NCI-H146 (cell line): ENCODE measurements around the gene PCSK6.

Experiments used
- DNase-seq: peaks from one replicate; lab custom pipeline; 2025; lab: John Stamatoyannopoulos, UW

The PCSK6 gene

DNA sequence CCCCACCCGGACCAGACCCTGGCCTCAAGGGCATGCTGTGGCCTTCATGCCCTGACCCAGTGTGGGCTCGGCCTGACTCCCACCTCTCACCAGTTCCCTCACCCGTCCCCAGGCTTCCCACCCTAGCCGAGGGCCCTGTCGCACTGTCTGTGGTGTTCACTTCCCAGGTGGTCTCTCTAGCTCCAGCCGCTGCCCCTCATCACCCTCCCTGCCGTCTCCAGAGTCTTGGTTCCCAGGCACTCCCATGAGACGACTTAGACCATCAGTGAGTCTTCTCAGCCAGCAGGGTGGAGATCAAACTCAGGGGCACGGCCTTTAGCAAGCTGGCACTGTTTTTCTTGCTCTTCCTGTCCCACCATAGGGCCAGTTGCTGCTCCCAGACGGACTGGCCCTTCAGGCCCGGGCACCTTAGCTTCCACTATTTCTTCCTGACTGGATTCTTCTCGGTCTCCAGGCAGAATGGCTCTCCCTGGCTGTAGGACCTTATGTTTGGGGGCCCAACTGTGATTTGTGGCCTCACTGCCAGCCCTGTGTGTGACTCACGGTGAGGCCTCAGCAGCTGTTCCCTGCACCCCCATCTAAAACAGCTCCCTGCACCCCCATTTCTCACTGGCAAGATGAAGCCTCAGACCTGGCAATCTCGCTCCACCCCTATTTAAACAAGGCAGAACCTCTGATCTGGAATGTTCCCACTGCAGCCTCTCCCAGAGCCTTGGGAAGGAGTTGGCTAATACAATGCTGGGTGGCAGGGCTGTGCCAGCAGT, 9.4 kb upstream of the PCSK6 start:
- no peak for DNase-seq

DNA sequence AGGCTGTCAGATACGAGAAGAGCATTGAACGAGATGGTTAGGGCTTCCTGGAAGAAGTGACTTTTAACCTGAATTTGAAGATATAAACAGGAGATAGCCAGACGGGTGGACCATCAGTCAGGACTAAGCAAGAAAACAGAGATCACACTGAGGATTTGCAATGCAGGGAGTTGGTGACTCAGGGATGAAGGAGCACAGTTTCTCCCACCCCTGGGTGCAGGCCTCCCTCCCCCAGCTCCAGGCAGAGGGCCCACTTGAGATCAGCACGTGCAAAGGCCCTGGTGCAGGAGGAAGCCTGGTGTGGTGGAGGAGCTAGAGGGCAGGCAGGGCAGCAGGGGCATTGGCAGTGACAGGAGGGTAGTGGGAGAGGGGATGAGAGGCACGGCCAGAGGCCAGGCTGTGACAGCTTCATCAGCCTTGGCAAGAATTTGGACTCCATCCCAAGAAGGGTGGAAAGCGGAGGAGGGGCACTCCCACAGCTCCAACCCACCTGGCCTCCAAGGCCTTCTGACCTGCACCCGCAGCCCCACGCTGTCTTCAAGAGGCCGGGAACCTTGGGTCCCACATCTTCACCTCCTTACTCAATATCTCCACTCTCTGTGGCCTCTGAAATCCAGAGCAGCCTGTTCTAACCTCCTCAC, 8.7 kb upstream of the PCSK6 start:
- no peak for DNase-seq

DNA sequence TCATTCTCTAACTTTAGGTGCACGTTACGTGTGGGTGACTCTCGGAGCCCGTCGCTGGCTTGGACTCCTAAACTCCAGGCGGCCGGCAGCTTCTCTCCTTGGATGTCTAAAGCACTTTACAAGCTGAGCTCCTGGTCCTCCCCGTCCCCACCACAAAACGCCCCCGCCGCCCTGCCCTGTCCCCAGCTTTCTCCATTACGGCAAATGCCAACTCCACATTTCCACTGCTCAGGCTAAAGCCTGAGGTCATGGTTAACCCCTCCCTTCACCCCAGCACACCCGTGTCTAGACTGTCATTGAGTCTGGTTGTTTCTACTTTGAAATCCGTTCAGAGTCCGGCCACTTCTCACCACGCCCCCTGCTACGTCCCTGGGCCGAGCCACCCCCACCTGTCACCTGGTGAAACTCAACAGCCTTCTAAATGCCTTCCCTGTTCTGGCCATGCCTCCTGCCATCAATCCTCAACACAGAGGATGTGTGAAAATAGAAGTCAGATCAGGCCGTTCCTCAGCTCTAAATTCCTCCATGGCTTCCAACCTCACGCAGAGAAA, 8.1 kb upstream of the PCSK6 start:
- no peak for DNase-seq

DNA sequence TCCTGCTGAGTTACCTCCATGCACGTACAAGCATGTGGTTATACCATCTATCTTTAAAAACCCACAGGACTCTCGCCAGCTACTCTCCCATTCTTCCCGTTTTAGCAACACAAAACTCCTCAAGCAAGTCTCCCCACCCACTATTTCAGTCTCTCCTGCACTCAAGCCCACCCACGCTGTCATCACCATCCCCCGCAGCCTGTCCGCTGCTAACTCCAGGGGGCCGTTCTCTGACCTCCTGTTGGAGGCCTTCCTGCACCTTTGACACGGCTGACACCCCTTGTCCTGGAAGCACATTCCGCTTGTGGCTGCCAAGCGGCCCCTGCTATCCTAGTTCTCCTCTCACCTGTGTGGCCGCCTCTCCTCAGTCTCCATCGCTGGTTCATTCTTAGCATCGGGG, 7.5 kb upstream of the PCSK6 start:
- DNase-seq = no peak

DNA sequence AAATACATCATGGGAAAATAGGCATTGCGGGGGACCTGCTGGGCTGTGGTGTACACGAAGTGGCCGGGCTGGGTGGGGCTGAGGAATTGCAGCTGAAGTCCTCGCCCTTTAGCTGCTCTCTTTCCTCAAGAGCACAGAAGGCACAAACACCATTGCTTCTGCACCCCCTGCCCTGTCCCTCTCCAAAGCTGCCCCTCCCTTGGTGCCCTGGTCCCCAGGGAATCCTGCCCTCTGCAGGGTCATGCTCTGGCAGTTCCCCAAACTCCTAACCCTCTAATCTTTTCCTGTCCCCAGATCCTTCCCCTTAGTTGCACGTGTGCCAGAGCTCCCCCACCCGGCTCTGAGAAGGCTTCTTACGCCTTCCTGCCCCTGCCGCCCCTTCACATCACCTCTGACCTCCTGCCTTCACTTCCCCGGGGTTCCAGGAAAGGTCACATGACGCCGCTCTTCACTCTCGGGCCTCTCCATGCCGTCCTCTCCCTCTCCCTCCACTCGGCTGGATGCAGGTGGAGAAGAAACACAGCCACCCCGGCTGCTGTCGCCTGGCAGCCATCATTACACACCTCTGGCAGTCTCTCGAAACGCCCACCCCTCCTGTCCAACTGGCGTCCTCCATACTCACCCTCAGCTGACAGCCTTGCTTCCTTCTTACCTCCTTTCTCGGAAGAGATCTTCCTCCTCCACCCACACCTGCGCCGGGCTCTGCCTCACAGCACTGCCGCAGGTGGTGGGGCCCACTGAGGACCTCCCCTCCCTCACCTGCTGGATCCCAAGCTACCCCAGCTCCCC, 6.9 kb upstream of the PCSK6 start:
- DNase-seq = no peak

DNA sequence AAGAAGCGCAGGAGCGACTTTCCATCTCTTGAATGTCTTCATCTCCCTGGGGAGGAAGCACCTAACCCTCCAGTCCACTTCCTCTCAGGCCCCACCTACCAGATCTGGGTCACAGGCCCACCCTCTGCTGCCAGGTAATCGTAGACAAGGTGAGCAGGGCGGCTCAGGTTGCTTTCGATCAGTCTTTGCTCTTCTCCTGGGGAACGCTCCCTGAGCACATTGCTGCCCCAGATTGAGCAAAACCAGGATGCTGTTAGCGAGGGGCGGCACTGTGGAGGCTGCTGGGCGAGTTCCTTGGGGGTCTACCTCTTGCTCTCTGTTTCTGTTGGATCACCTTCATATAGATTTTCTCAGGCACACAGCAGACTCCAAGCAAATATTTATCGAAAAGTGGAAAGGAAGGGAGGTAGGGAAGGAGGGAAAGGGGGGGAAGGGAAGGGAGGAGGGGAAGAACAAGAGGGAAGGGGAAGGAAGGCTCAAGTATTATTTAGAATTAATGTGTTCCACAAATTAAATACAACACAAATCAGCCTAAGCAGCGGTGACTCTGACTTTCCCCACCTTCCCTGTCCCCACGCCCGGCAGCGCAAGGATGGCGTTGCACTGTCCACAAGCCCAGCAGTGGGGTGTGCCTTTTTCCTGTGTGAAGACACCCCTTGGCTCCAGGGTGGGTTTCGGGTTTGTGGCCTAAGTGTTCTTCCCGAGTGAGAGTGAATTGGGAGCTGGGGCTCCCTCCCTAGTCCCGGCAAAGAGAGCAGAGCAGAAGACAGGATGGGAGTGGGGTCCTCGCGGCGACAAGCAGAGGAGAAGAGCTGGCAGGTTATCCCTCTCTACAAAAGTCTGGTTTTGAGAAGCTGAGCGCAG, 6.1 kb upstream of the PCSK6 start:
- DNase-seq = no peak

DNA sequence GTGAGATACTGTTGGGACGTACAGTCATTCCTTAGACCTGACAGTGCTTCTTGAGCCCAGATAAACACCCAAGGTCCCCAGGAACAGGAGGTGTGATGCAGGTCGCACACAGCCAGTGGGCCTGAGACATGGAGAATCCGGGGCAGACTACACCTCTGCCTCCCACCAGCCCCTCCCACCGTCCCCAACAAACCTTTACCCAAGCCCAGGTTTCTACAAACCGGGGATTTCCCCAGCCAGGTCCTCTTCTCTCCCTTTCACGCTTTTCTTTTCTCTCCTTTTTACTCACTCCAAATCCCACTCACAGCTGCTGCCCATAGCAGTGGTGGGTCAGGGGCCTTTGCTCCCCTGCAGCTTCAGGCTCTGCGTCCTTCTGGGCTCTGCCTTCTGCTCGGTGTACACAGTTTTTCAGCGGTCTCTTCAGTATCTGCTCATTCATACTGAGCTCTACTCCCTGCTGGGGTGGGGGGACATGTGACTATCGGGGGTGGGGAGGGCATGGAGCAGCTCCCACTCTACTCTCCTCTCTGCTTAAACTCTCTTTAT, 4.8 kb upstream of the PCSK6 start:
- no peak for DNase-seq

DNA sequence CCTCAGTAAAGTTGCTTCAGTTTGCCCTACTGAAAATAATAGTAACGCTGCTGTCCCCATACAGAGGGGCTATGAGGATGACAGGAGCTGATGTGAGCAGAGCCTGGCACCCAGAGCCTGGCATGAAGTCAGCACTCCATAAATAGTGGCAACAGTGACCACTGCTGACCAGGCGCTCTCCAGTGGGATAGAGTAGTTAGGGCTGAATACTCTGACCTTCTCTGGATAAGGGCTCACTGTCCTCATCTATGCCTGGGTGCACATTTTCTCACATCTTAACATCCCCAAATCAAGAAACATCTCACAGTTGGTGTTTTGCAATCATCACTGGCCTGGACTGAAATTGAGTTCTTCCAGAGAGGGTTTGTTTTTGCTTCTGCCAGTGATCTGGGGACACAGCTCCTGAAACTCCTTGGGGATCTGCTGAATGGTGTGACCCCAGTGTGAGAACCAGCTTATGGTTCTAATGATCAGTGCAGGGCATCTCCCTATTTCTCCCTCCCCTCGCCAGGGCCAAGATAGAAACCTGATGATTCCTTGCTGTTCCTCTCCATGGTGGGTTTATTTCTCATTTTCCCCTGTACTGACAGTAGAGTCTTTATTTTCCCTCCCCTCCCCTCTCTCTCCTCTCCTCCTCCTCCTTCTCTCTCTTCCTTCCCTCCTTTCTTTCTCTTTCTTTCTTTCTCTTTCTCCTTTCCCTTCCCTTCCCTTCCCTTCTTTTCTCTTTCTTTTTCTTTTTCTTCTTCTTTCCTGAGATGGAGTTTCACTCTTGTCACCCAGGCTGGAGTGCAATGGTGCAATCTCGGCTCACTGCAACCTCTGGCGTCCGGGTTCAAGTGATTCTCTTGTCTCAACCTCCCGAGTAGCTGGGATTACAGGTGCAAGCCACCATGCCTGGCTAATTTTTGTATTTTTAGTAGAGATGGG, 3.5 kb upstream of the PCSK6 start:
- DNase-seq = no peak

DNA sequence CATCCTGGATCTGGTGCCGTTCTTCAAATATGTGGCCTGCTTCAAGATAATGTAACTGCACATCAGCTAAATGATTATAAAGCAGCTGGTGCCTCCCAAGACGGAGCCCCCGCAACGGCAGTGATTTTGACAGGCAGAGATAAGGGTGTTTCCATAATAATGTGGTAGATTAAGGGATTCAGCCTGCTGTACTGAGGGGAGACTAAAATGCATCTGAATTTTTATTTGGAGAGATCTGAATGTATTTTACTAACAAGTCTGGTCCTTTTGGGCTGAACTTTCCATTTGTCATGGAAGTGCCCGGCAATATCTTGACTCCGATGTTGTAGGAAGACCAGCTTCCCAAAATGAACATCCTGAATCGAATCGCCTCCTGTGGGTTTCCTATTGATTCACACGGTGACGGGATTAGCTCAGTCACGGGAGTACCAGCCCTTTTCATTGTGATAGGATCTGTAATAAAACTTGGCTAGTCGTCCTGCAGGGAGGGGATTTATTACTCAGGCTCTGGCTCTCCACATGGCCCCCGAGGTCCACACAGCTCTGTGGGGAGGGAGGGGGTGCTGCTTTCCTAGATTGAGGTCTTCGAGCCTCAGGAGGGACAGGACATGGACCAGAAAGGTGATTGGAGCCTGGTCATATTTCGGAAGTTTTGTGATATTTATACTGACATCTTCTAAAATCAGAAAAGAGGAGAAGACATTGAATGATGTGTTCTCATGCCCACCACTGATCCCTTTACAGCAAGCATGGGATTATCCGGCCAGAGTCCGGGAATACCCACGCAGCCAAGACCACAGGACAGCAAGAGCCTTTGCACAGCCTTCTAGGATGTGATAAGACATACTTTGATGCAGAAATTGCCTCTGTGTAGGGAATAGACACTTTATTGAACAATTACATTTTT, 2.5 kb upstream of the PCSK6 start:
- DNase-seq = no peak

DNA sequence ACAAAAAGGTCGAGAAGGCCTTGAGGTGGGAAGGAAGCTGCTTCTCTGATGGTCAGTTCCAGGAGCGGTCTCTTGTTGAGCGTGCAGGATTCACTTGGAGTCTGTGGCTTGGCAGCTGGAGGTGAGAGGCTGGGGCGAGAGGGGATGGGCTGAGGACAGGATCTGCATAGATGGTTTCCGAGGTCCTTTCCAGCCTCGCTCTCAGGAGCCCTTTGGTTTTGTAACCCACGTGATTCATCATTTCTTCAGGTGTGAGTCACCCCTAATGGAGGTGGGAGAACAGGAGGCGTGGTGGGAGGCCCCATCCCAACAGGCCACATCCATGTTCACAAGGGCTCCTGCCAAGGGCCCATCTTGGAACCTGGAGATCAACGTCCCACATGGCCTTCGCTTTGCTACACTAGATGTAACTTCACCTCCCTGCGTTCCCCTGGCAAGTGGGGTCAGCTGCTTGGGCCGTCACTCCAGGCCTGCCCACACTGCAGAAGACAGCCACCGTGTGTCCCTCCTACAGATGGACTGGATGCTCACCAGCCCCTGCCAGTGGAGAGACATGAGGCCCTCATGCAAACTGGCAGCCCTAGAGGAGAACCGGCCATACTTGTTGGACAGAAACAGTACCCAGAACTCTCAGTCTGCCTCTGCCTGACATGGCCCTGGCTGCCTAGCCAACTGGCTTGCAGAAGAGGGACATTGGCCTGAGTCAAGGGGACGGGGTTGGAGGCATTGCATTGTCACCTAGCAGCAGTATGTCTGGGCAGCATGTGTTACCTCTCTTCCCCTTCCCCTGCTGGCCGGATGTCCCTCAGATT, 1.6 kb upstream of the PCSK6 start:
- DNase-seq = no peak

DNA sequence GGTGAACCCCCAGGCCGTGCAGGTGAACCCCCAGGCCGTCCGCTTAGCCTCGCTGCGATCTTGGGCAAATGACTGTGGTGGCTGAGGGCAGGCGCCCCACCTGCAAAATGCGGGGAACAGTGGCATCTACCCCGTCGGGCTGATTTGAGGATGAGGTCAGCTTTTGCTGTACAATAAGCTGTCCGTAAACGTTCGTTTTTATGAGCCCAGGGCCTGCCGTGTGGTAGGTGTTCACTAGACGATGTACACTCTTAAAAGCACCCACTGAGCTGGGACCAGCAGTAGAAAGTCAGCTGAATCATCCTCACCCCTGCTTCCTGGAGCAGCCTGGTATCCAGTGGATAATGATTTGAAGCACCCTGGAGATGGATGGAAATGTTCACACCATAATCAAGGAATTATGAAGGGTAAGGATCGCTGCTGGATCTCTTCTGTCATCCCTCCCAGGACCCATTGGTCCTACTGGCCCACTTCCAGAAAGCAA, 943 bp upstream of the PCSK6 start:
- no peak for DNase-seq

DNA sequence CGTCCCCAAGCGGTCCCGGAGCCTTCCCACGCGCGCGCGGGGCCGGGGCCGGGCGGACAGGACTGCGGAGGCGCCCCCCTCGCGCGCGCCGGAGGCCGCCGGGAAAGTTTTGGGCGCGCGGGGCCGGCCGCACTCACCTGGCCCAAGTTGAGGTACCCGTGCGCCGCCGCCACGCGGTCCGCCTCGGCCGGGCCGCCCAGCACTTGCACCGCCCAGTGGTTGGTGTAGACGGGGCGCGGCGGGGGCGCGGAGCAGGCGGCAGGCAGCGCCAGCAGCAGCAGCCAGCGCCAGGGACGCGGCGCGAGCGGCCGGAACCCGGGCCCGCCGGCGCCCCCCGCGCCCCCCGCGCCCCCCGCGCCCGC, 289 bp downstream of the PCSK6 start:
- DNase-seq = no peak

DNA sequence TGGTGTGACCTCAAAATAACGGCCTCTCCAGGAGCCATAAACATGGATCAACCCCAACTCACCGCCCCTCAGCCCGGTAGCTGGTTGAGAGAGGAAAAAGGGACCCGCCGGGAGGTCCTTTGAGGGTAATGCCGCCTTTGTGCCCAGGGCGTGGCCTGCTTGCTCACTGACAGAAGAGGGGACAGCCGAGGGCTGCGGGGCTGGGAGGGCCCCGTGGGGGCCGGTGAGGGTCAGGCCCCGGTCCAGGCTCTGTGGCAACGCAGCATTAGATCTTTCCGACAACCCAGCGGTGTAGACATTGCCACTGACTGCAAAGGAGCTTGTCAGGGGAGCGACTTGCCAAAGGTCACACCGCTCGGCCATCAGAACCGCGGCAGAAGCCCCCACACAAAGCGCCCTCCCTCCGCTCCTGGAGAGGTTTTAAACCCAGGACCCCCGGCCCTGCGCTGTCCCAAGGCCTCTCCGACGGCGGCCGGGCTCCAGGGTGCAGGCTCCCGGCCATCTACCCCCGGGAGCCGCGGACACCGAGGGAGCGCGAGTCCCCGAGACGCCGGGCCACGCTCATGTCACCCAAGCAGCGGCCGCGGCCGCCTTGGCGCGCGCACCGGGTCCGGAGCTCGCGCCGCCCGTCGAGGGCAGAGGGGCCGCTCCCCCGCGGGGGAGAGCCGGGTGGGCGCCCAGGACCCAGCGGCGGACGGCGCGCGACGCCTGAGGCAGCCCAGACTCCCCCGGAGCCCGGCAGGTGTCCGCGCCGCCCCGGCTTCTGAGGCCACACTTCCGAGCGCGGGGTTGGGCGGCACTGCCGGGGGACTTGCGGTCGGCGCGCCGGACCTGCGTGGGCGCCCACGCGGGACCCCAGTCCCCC, 975 bp downstream of the PCSK6 start:
- DNase-seq = no peak

DNA sequence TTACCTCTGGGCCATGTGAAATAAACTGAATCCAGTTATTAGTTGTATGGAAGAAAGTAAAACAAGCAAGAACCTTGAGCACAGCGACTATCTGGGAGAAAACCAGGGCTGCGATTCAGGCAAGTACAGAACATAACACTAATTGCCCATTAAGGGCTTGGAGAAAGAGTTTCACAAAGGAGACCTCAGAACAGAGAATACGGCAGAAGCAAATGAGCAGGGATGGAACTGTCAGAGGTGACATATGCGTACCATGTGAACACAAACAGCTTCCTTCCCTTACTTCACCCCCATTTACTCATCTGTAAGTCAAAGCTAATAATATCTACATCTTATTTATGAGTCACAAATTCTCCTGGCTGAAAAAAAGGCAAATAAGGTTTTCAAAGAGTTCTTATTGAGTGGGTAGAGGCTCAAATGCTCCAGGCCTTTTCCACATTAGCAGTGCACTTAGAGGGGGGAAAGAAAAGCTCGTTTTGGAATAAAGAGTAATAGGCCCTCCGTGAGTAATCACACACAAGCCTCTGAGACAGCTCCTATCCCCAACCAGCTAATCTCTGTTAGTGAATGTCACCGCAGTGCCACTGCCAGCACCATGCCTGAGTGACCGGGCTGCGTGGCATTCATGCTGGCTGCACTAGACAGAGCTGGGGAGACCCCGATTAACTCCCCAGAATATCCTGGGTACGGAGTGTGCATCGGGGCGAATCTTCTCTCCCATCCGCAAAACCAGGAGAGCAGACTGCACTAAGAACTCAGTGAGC, 2.6 kb downstream of the PCSK6 start:
- no peak for DNase-seq

DNA sequence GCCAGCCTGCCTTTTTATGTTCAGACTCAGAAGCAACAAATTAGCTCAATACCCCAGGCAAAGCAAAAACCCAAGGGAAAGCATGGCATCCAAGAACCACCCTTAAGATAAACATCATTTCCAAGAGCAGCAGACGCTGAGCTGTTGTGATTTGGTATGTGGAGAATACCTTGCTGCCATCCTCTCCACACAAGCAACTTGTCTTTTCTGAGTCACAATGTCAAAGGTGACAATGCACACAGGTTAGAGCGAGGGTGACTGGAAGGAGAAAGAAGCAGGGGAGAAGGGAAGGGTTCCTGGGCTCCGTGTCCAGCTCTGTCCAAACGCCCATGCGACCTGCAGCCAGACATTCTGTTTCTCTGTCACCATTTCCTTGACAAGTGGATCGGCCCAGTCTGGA, 6.0 kb downstream of the PCSK6 start:
- no peak for DNase-seq

DNA sequence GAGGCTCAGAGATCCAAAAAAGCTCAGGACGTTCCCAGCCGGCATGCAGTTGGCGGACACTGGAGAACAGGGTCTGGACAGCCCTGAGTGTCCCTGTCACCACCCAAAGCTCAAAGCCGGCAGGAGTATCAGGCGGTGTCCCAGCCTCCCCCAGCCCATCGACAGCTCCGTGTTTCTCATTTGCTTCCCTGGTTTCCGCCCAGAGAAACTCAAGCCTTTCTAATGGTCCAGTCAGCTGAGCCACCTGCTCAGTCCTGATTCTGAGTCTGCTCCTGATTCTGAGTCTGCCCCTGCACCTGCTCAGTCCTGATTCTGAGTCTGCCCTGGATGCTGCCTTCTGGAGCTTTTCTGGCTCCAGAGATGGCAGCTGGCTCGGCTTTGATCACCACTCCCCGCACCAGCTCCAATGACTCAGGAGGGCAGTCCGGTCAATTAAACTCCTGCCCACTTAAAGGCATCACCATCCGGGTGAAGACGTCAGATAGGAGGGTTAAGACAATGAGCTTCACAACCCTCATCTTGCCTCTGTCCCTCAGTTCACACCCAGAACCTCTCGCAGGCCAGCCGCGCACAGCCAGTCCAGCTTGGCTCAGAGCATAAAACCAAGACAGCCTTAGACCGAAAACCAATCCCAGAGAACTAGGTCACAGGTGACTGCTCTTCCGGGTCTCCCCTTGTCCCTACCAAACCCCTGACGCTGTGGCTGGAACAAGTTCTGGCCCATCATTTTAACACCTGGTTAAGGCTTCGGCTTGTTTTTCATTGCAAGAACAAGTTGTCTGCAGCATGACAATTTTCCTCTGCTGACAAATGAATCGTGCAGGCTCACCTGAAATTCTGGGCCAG, 6.8 kb downstream of the PCSK6 start:
- no peak for DNase-seq
